Neural progenitor cell (in vitro differentiated cells): ENCODE measurements around the gene ARHGEF4. TPM values are rescaled to one million over a fixed set of nuclear protein-coding genes. Genes with fewer than 3 reads are reported as not detected.

Source experiments
- DNase-seq: peaks from one replicate; pipeline ENCODE4 v3.0.0-alpha.2; 2016; ENCODE audit warnings: low spot score
- H2AFZ ChIP-seq: fragments of 200-600 bp; sonication (generic); replicated peaks from 2 replicates; pipeline ENCODE4 v1.6.1; 2016; ENCODE audit warnings: antibody characterized with exemption
- H3F3A ChIP-seq: fragments of 200-600 bp; sonication (generic); 2 replicates; pipeline ENCODE4 v1.6.1; 2016; ENCODE audit warnings: antibody characterized with exemption, low read depth
- H3K27ac ChIP-seq: fragments of 200-600 bp; sonication (generic); 2 replicates; pipeline ENCODE4 v1.5.1; 2016; ENCODE audit warnings: mild to moderate bottlenecking
- H3K27me3 ChIP-seq: fragments of 200-600 bp; sonication (generic); 2 replicates; pipeline ENCODE4 v1.6.1; 2016; ENCODE audit warnings: mild to moderate bottlenecking, moderate library complexity
- H3K36me3 ChIP-seq: fragments of 200-600 bp; sonication (generic); 2 replicates; pipeline ENCODE4 v1.5.1; 2016
- H3K4me1 ChIP-seq: fragments of 200-600 bp; sonication (generic); 2 replicates; pipeline ENCODE4 v1.6.1; 2016; ENCODE audit warnings: mixed run types
- H3K4me2 ChIP-seq: fragments of 200-600 bp; sonication (generic); 2 replicates; pipeline ENCODE4 v1.6.1; 2016
- H3K4me3 ChIP-seq: fragments of 200-600 bp; sonication (generic); 2 replicates; pipeline ENCODE4 v1.5.1; 2016
- H3K79me2 ChIP-seq: fragments of 200-600 bp; sonication (generic); 2 replicates; pipeline ENCODE4 v1.6.1; 2016; ENCODE audit warnings: low read depth
- H3K9ac ChIP-seq: fragments of 200-600 bp; sonication (generic); 2 replicates; pipeline ENCODE4 v1.6.1; 2016
- H3K9me3 ChIP-seq: fragments of 200-600 bp; sonication (generic); 2 replicates; pipeline ENCODE4 v1.5.1; 2016; ENCODE audit warnings: low read depth
- H4K20me1 ChIP-seq: fragments of 200-600 bp; sonication (generic); 2 replicates; pipeline ENCODE4 v1.6.1; 2016; ENCODE audit warnings: low read depth
- H3K27ac Mint-ChIP-seq: 3 replicates; pipeline ENCODE4 v1.8.0; 2021; ENCODE audit warnings: mixed read lengths
- H3K27me3 Mint-ChIP-seq: 2 replicates; pipeline ENCODE4 v1.8.0; 2022; ENCODE audit warnings: low read depth, mild to moderate bottlenecking, inconsistent platforms, moderate library complexity, mixed read lengths; ENCODE audit not compliant: insufficient read depth
- H3K36me3 Mint-ChIP-seq: 3 replicates; pipeline ENCODE4 v1.8.0; 2021; ENCODE audit warnings: mixed read lengths
- H3K4me1 Mint-ChIP-seq: 3 replicates; pipeline ENCODE4 v1.8.0; 2021; ENCODE audit warnings: mixed read lengths
- H3K4me3 Mint-ChIP-seq: 3 replicates; pipeline ENCODE4 v1.8.0; 2021; ENCODE audit warnings: mild to moderate bottlenecking, moderate library complexity, mixed read lengths
- H3K9me3 Mint-ChIP-seq: 3 replicates; pipeline ENCODE4 v1.8.0; 2020; ENCODE audit warnings: mixed read lengths
- EZH2 ChIP-seq: fragments of 200-600 bp; sonication (generic); IDR thresholded peaks from 2 replicates; pipeline ENCODE4 v1.6.1; 2017; ENCODE audit warnings: antibody characterized with exemption, mild to moderate bottlenecking, moderate library complexity
- EZH2phosphoT487 ChIP-seq: fragments of 200-600 bp; sonication (generic); IDR thresholded peaks from 2 replicates; pipeline ENCODE4 v1.6.1; 2017; ENCODE audit warnings: antibody characterized with exemption
- total RNA-seq: library from RNA; depleted of rRNA; stranded (reverse); fragments of >200 nt; gene quantifications from 2 replicates; pipeline ENCODE4 v1.2.3, GENCODE V29; 2015; ENCODE audit warnings: low replicate concordance
- TF ChIP-seq, protein P1 (sequence below): fragments of 200-600 bp; sonication (generic); IDR thresholded peaks from 2 replicates; pipeline ENCODE4 v1.5.1; 2017; ENCODE audit warnings: antibody characterized with exemption, mild to moderate bottlenecking

ARHGEF4 gene
- total RNA-seq, 1 donor from 2014 or later: 22.8 TPM

DNA sequence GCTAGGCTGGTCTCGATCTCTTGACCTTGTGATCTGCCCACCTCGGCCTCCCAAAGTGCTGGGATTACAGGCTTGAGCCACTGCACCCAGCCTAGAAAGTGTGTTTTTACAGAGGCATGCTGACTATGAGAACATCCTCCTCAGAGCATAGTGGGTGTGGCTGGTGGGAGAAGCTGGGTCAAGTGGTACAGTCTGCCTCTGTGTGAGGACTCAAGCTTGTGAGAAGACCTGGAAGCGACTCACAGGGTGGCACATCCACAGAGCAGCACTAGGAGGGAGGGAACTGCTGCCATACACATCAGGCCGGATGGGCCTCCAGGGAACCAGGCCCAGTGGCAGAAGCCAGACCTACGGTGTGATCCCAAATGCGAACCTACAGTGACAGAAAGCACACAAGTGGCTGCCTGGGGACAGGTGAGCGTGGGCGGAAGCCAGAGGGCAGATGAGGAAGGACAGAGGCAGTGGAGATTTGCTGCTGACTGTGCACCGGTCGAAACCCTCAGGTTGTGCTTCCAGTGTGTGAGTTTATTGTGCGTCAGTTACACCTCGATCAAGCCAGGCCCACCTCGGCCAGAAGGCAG is 8.9 kb downstream of the ARHGEF4 start:
- Histone ChIP-seq H3K4me2 (no peak overlapping the region), H2AFZ (no peak overlapping the region), H3K36me3 (no peaks in the 10 kb centered on the region), H3K79me2 (peaks cover 5% of the 10 kb centered on the region), H3K27ac (no peak overlapping the region), H4K20me1 (peaks cover 9% of the 10 kb centered on the region), H3K27me3 (no peaks in the 10 kb centered on the region), H3K9ac (no peak overlapping the region), H3K9me3 (no peaks in the 10 kb centered on the region), H3K4me1 (peaks cover 6% of the 10 kb centered on the region), H3F3A (peaks cover 6% of the 10 kb centered on the region), H3K4me3 (no peak overlapping the region)
- DNase-seq: no peak
- H3K27ac Mint-ChIP-seq: peak overlapping the region; percentile 42
- no peak overlapping the region for H3K4me3 Mint-ChIP-seq
- no peaks in the 10 kb centered on the region for H3K36me3 Mint-ChIP-seq
- TF ChIP-seq EZH2phosphoT487 (no peak), EZH2 (no peak)
- TF ChIP-seq, protein P1, sequence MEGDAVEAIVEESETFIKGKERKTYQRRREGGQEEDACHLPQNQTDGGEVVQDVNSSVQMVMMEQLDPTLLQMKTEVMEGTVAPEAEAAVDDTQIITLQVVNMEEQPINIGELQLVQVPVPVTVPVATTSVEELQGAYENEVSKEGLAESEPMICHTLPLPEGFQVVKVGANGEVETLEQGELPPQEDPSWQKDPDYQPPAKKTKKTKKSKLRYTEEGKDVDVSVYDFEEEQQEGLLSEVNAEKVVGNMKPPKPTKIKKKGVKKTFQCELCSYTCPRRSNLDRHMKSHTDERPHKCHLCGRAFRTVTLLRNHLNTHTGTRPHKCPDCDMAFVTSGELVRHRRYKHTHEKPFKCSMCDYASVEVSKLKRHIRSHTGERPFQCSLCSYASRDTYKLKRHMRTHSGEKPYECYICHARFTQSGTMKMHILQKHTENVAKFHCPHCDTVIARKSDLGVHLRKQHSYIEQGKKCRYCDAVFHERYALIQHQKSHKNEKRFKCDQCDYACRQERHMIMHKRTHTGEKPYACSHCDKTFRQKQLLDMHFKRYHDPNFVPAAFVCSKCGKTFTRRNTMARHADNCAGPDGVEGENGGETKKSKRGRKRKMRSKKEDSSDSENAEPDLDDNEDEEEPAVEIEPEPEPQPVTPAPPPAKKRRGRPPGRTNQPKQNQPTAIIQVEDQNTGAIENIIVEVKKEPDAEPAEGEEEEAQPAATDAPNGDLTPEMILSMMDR: no peak
- no peaks in the 10 kb centered on the region for H3K9me3 Mint-ChIP-seq
- peaks cover 9% of the 10 kb centered on the region for H3K4me1 Mint-ChIP-seq
- peaks cover 12% of the 10 kb centered on the region for H3K27me3 Mint-ChIP-seq

DNA sequence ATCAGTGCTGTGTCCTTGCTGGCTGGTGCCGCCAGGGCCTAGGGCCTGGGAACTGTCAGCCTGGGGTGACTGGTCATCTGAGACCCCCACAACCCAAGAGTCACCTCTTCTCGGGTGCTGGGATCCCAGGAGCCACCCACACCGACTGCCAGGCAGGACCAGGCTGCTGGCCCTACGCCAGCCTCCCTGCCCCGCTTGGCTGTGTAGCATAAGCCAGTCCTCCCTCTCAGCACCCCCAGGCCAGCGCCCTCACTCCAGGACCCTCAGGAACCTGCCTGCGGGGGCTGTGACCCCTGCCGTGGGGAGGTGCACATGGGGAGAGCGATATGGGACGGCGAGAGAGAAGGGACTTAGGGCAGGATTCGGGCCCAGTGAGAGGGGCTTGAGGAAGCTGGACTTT is 9.5 kb downstream of the ARHGEF4 start:
- no peaks in the 10 kb centered on the region for H3K9me3 Mint-ChIP-seq
- DNase-seq: no peak
- Histone ChIP-seq H3K9ac (no peak overlapping the region), H3K27me3 (no peaks in the 10 kb centered on the region), H3K9me3 (no peaks in the 10 kb centered on the region), H3K79me2 (peaks cover 5% of the 10 kb centered on the region), H3F3A (peaks cover 6% of the 10 kb centered on the region), H4K20me1 (peaks cover 9% of the 10 kb centered on the region), H3K36me3 (no peaks in the 10 kb centered on the region), H3K4me2 (no peak overlapping the region), H3K4me3 (no peak overlapping the region), H2AFZ (no peak overlapping the region), H3K27ac (no peak overlapping the region), H3K4me1 (peaks cover 6% of the 10 kb centered on the region)
- no peaks in the 10 kb centered on the region for H3K36me3 Mint-ChIP-seq
- H3K4me3 Mint-ChIP-seq: no peak overlapping the region
- no peak for TF ChIP-seq EZH2phosphoT487
- TF ChIP-seq EZH2: no peak
- TF ChIP-seq, protein P1: no peak
- H3K27me3 Mint-ChIP-seq: peaks cover 12% of the 10 kb centered on the region
- H3K4me1 Mint-ChIP-seq: peaks cover 9% of the 10 kb centered on the region
- peak overlapping the region; percentile 78 for H3K27ac Mint-ChIP-seq

DNA sequence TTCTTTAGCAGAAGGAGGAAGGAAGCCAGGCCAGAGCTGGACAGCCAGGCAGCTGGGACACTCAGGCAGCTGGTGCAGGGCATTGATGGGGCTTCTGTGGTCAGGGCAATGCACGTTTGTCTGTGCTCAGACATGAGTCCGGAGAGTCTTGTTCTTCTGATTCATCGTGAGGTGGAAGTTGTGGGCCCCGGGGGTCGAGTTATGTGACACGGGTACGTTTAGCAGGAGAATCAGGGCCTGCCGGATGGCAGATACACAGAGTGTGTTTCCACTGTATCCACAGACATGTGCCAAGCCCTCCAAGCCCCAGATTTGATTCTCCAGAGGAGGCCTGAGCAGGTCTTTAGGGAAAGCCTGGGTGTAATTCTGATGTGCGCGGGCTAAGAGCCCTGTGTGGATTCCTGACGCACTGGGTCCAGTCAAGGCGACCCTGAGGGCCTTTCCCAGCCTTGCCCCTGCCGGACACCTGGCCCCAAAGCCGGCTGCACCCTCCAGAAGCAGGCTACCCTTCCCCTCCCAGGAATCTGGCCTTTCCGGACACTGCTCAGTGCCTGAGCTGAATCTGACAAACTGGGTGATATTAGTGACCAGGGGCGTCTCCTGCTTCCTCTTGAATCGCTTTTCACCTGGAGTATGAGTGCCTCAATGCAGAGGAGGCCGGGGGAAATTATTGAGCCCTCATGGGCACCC is 10.1 kb downstream of the ARHGEF4 start:
- Histone ChIP-seq H4K20me1 (peaks cover 9% of the 10 kb centered on the region), H3K4me2 (no peak overlapping the region), H3K36me3 (no peaks in the 10 kb centered on the region), H3K27ac (no peak overlapping the region), H3K4me3 (no peak overlapping the region), H2AFZ (no peak overlapping the region), H3K79me2 (peaks cover 5% of the 10 kb centered on the region), H3F3A (peaks cover 6% of the 10 kb centered on the region), H3K9ac (no peak overlapping the region), H3K27me3 (no peaks in the 10 kb centered on the region), H3K9me3 (no peaks in the 10 kb centered on the region), H3K4me1 (peaks cover 6% of the 10 kb centered on the region)
- Mint-ChIP-seq H3K4me3 (peak overlapping the region; percentile 46), H3K36me3 (no peaks in the 10 kb centered on the region), H3K4me1 (peaks cover 9% of the 10 kb centered on the region), H3K9me3 (no peaks in the 10 kb centered on the region), H3K27ac (peak overlapping the region; percentile 78), H3K27me3 (peaks cover 9% of the 10 kb centered on the region)
- no peak for DNase-seq
- no peak for TF ChIP-seq EZH2
- TF ChIP-seq EZH2phosphoT487: no peak
- TF ChIP-seq, protein P1: no peak
